Upper lobe of left lung (tissue), 6 donors: ENCODE data around the gene NSG2. TPM values are rescaled to one million over a fixed set of nuclear protein-coding genes. Genes with fewer than 3 reads are reported as not detected.

ENCODE experiments used
- ATAC-seq, 2 donors: fragments of 200-7000 bp; cut with Tn5 transposase; one replicate each; pipeline ENCODE4 v1.9.1; 2022; ENCODE audit warnings: mild to moderate bottlenecking in 2 of 2, moderate library complexity in 2 of 2; ENCODE audit not compliant: low FRiP score in 2 of 2
- DNase-seq, 2 donors: peaks; one replicate each; pipeline ENCODE4 v3.0.0-alpha.2; 2019 to 2020
- H3K27ac ChIP-seq, 4 donors: fragments of 200-600 bp; sonication (generic); one replicate each; pipeline ENCODE4 v1.5.1; 2016 to 2019
- H3K27me3 ChIP-seq, 4 donors: fragments of 200-600 bp; sonication (generic); one replicate each; pipeline ENCODE4 v1.5.1; 2017 to 2019
- H3K36me3 ChIP-seq, 4 donors: fragments of 200-600 bp; sonication (generic); one replicate each; pipeline ENCODE4 v1.5.1; 2016 to 2019
- H3K4me1 ChIP-seq, 4 donors: fragments of 200-600 bp; sonication (generic); one replicate each; pipeline ENCODE4 v1.5.1; 2018 to 2019
- H3K4me3 ChIP-seq, 4 donors: fragments of 200-600 bp; sonication (generic); one replicate each; pipeline ENCODE4 v1.5.1; 2017 to 2019; ENCODE audit warnings: mild to moderate bottlenecking in 2 of 4, moderate library complexity in 1 of 4
- H3K9me3 ChIP-seq, 4 donors: fragments of 200-600 bp; sonication (generic); one replicate each; pipeline ENCODE4 v1.5.1; 2018 to 2019
- EP300 ChIP-seq, 4 donors: sonication (generic); formaldehyde crosslinking; IDR thresholded peaks; one replicate each; pipeline ENCODE4 v1.5.1; 2017; ENCODE audit warnings: antibody characterized with exemption in 4 of 4, control low read depth in 2 of 4
- POLR2A ChIP-seq, 4 donors: fragments of 450-650 bp; IDR thresholded peaks; one replicate each; pipeline ENCODE4 v1.5.1; 2016 to 2017; ENCODE audit warnings: antibody characterized with exemption in 4 of 4, mild to moderate bottlenecking in 2 of 4
- POLR2AphosphoS5 ChIP-seq, 2 donors: sonication (generic); formaldehyde crosslinking; IDR thresholded peaks; one replicate each; pipeline ENCODE4 v1.5.1; 2017; ENCODE audit warnings: antibody characterized with exemption in 2 of 2
- WGBS, 2 donors: methylation state at CpG; one replicate each; pipeline ENCODE4 v1.1.5; 2017 to 2018; 5-methylcytosine and 5-hydroxymethylcytosine counted together
- total RNA-seq, 6 donors: library from RNA; depleted of rRNA in 4 of 6; stranded (reverse); fragments of >200 nt in 4 of 6; gene quantifications; one replicate each; pipeline versions ENCODE4 v1.1.0 to v1.2.1, GENCODE V29; 2016 to 2021
- TF ChIP-seq, protein P1 (sequence below), 6 experiments: fragments of 450-650 bp in 4 of 6; fragments of 200-600 bp in 2 of 6; sonication (generic) in 2 of 6; IDR thresholded peaks; one replicate each; pipeline ENCODE4 v1.5.1; 2016 to 2019; ENCODE audit warnings: antibody characterized with exemption in 6 of 6
- donor health status: DM: no; HTN: no; CAD: no; lungs with moderate emphysema.
- donor health status: DM: no; HTN: yes; CAD: no; lungs with severe emphysema.

The NSG2 gene
- total RNA-seq, 6 donors from 2014 or later = 0.09 to 2.3 (median 0.13) TPM; not detected in 2

DNA sequence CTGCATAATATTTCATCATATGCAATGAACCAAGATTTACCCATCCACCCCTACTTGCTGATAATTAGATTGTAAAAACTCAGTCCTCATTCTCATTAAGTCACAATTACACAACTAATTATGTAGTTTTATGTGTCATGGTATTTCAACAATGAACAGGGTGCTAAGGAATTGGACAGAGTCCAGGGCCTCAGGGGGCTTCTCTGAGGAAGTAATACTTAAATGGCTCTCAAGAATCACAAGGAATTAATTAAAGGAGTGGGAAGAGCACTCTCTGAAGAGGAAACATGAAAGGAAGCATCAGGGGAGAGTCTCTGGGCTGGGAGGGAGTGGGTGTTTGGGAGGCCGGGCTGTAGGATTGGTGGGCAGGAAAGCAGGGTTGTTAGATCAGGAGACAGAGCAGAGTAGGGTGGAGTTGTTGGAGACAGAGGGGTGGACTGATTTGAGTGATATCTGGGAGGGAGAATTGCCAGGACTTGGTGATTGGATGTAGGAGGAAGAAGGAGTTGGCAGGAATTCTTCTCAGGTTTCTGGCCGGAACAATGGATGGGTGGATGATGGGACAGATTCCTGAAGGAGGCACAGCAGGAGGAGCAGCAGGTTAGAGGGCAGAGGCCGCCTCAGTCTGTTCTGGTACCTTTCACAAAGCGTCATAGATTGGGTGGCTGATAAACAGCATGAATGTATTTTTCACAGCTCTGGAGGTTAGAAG lies 23.0 kb upstream of the NSG2 start:
- Histone ChIP-seq H3K27ac (no peak overlapping the region), H3K4me3 (no peak overlapping the region), H3K9me3 (no peaks in the 10 kb centered on the region), H3K36me3 (no peaks in the 10 kb centered on the region), H3K4me1 (no peaks in the 10 kb centered on the region), H3K27me3 (no peaks in the 10 kb centered on the region)
- no peak for TF ChIP-seq POLR2AphosphoS5 (IDR thresholded peaks at IDR 0.05)
- TF ChIP-seq POLR2A (IDR thresholded peaks at IDR 0.05) = no peak
- TF ChIP-seq EP300 (IDR thresholded peaks at IDR 0.05) = no peak
- TF ChIP-seq, protein P1, sequence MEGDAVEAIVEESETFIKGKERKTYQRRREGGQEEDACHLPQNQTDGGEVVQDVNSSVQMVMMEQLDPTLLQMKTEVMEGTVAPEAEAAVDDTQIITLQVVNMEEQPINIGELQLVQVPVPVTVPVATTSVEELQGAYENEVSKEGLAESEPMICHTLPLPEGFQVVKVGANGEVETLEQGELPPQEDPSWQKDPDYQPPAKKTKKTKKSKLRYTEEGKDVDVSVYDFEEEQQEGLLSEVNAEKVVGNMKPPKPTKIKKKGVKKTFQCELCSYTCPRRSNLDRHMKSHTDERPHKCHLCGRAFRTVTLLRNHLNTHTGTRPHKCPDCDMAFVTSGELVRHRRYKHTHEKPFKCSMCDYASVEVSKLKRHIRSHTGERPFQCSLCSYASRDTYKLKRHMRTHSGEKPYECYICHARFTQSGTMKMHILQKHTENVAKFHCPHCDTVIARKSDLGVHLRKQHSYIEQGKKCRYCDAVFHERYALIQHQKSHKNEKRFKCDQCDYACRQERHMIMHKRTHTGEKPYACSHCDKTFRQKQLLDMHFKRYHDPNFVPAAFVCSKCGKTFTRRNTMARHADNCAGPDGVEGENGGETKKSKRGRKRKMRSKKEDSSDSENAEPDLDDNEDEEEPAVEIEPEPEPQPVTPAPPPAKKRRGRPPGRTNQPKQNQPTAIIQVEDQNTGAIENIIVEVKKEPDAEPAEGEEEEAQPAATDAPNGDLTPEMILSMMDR (IDR thresholded peaks at IDR 0.05) = no peak
- ATAC-seq (no peak), DNase-seq (no peak)
- 54 to 76% methylated on average over 4 of the region's 4 CpGs for WGBS, 2 donors

DNA sequence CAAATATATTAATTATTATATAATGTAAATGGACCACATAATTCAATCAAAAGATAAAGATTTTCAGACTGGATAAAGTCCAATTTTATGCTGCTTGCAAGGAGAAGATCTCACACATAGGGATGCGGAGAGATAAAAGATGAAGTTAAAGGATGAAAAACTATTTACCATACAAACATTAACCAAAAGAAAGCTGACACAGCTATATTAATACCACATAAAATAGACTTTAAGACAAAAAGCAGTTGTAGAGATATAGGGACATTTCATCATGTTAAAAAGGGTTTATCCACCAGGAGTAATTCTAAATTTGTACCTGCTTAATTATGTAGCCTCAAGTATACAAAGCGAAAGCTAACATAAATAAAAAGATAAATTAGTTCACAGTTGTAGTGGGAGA lies 15.2 kb upstream of the NSG2 start:
- DNase-seq (no peak), ATAC-seq (no peak)
- no peak overlapping the region for H3K4me3 ChIP-seq
- no peak overlapping the region for H3K27ac ChIP-seq
- no peaks in the 10 kb centered on the region for H3K4me1 ChIP-seq
- no peaks in the 10 kb centered on the region for H3K27me3 ChIP-seq
- WGBS, 2 donors = 87 to 88% methylated on average over 2 of the region's 2 CpGs
- TF ChIP-seq POLR2AphosphoS5 (IDR thresholded peaks at IDR 0.05) (no peak), EP300 (IDR thresholded peaks at IDR 0.05) (no peak), POLR2A (IDR thresholded peaks at IDR 0.05) (no peak)
- TF ChIP-seq, protein P1 (IDR thresholded peaks at IDR 0.05) = no peak
- no peaks in the 10 kb centered on the region for H3K36me3 ChIP-seq
- peaks cover 0 to 14% (median 0%) of the 10 kb centered on the region in 4 donors for H3K9me3 ChIP-seq

DNA sequence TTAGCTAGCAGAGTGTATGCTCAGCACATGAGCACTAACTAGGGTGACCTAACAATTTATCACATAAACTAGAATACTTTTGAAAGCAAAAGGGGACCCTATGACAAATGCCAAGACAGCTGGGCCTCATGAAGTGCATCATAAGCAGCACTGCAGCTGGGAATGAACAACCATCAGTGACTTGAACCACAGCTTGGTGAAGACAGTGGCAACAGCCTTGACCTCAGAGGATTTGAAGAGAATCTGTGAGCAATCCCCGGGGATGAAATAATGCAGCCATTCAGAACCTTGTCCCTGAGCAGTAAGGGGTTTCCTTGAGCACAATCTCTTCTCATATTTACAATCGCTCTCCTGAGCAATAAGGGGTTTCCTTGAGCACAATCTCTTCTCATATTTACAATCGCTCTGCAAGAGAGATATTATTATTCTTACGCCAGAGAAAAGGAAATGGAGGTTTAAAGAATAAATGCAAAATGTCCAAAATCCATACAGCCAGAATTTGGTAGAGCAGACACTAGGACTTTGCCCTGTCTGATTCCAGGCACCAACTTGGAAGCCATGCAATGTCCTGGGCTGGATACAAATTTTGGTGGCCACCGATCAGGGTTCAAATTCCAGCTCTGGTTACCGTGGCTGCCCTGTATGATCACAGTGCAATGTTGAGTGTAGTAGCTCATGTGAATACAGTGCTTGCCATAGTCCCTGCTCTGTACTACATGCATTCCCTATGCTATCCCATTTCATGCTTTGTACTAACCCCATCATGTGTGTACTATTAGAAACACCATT lies 846 bp upstream of the NSG2 start:
- H3K27ac ChIP-seq = no peak overlapping the region
- no peaks in the 10 kb centered on the region for H3K4me1 ChIP-seq
- 65 to 67% methylated on average over 6 of the region's 6 CpGs for whole genome bisulfite sequencing, 2 donors
- ATAC-seq = no peak
- no peaks in the 10 kb centered on the region for H3K36me3 ChIP-seq
- no peak overlapping the region for H3K4me3 ChIP-seq
- no peak for TF ChIP-seq EP300 (IDR thresholded peaks at IDR 0.05)
- no peak for TF ChIP-seq POLR2A (IDR thresholded peaks at IDR 0.05)
- no peak for TF ChIP-seq POLR2AphosphoS5 (IDR thresholded peaks at IDR 0.05)
- TF ChIP-seq, protein P1 (IDR thresholded peaks at IDR 0.05) = no peak
- H3K9me3 ChIP-seq = no peaks in the 10 kb centered on the region
- no peaks in the 10 kb centered on the region for H3K27me3 ChIP-seq
- no peak for DNase-seq

DNA sequence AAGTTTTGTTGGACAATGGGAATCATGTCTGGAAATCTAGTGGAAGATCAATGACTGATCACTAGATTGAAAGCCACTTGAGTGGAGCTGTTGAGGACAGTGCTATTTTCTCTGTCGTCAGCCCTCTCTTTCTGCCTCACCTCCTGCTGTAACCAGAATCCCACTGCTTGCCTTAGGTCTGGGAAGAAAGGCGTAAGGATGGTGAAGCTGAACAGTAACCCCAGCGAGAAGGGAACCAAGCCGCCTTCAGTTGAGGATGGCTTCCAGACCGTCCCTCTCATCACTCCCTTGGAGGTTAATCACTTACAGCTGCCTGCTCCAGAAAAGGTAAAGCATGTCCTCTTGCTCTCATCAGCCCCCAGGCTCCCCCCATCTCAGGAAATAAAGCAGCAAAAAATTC lies 1.1 kb downstream of the NSG2 start:
- TF ChIP-seq POLR2AphosphoS5 (IDR thresholded peaks at IDR 0.05) = no peak
- TF ChIP-seq EP300 (IDR thresholded peaks at IDR 0.05) = no peak
- TF ChIP-seq POLR2A (IDR thresholded peaks at IDR 0.05) = no peak
- TF ChIP-seq, protein P1 (IDR thresholded peaks at IDR 0.05) = no peak
- Histone ChIP-seq H3K36me3 (no peaks in the 10 kb centered on the region), H3K4me1 (no peaks in the 10 kb centered on the region), H3K27me3 (no peaks in the 10 kb centered on the region), H3K27ac (no peak overlapping the region), H3K9me3 (no peaks in the 10 kb centered on the region), H3K4me3 (no peak overlapping the region)
- DNase-seq (no peak), ATAC-seq (no peak)
- WGBS, 2 donors = 72 to 77% methylated on average over 5 of the region's 5 CpGs
